Activated CD4-positive, alpha-beta T cell treated with anti-CD3 and anti-CD28 coated beads, Interleukin-2, amount 50 U/mL, for 24 hours (primary cell): ENCODE data around the gene ERBB3.

Source experiments
- DNase-seq, 2 donors: peaks; one replicate each; pipeline ENCODE4 v3.0.0-alpha.2; 2020; ENCODE audit warnings: low read depth in 1 of 2, low spot score in 1 of 2

ERBB3 gene

GRCh38 chr12:56078931-56079722 lies 838 bp upstream of the ERBB3 start:
- DNase-seq, result peak; percentile 14 to 27

GRCh38 chr12:56080556-56081138 lies 682 bp downstream of the ERBB3 start:
- no peak for DNase-seq

DNA sequence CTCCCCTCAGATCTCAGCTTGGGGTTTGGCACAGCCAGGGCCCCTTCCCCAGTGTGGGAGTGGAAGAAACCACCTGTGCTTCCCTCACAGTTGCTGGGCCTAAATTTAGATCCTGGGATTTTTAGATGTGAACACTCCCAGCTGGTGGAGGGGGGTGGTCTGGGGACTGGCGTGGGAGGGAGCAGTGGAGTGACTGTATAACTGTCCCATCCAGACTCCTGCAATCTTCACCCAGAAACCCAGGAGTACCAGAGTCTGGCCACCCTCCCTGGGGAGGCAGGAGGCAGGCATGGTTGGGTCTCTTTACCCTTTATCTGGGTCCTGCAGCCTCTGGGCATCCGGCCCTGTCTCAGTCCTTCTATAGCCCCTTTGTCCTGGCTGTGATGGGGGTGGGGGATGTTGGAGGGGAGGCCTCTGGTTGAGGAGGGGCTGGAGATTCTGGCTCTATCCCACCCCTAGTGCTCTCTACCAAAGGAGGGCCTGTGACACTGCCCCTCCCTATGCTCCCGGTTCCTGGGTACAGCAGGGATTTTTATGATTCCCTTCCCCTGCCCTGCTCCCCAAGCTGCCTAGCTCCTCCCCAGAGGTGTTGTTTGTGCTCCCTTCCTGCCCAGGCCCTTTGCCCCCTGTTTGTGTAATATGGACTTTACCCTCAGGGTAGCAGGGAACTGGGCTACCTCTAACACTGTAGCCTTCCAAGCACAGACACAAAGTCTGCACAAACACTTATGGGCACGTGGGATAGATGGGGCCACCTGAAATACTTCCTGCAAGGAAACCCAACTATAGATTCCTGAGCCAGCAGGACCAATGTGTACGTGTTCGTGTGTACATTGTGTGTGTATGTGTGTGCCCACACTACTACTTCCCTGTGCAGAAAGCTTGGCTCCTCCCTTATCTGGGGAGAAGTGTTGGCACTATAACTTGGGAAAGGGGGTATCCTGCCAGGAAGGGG lies 1.7 kb downstream of the ERBB3 start:
- DNase-seq, result no peak

GRCh38 chr12:56082382-56082781 lies 2.4 kb downstream of the ERBB3 start:
- DNase-seq, result no peak

DNA sequence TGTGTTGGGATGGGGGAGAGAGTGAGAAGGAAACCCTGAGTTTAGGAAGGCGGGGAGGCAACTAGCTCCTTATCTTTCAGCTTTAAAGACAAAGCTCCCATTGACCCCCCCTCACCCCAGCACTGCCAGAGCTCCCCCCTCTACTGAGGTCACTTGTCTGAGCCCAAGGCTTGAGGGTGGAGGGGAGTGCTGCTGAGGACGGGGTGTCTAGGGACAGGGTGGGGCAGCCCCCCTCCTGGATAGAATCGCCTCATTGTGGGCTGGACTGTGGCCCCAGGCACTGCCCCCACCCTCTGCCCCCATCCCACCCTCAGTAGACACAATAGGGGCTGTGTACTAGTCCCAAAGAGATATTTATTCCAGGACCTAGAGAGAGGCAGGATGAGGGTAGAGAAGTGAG lies 3.0 kb downstream of the ERBB3 start:
- no peak for DNase-seq

- no peak for DNase-seq
Measured at GRCh38 chr12:56084958-56085543, 5.1 kb downstream of the ERBB3 start.

GRCh38 chr12:56086096-56086495 lies 6.1 kb downstream of the ERBB3 start:
- DNase-seq, result no peak

- no peak for DNase-seq
Measured at GRCh38 chr12:56086608-56087007, 6.6 kb downstream of the ERBB3 start.

DNA sequence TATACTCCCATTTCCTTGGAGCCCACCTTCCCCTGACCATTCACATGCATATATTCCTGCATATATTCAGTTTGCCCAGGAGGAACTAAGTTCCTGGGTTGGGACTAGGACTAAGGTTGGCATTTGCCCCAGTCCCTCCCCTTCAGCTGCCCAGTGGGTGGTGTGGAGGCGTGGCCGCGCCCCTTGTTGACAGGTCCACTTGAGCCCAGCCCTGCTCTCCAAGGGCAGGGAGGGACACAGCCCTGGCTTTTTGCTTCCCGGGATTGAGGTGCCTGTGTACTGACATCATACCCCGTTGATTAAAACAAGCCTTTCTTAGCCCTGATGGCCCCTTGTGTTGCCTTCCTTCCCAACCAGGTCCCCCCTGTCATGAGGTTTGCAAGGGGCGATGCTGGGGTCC lies 7.3 kb downstream of the ERBB3 start:
- no peak for DNase-seq

GRCh38 chr12:56097738-56098137 lies 17.8 kb downstream of the ERBB3 start:
- DNase-seq, result no peak

DNA sequence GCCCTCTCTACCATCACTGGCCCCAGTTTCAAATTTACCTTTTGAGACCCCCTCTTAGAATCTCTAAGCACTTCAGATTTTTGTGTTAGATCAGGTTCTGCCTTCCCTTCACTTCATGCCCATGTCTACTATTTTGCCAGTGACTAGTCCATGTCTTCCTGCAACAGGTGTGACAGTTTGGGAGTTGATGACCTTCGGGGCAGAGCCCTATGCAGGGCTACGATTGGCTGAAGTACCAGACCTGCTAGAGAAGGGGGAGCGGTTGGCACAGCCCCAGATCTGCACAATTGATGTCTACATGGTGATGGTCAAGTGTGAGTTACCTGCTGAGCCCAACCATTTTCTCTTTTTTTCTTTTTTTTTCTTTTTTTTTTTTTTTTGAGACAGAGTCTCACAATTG lies 18.6 kb downstream of the ERBB3 start:
- no peak for DNase-seq

DNA sequence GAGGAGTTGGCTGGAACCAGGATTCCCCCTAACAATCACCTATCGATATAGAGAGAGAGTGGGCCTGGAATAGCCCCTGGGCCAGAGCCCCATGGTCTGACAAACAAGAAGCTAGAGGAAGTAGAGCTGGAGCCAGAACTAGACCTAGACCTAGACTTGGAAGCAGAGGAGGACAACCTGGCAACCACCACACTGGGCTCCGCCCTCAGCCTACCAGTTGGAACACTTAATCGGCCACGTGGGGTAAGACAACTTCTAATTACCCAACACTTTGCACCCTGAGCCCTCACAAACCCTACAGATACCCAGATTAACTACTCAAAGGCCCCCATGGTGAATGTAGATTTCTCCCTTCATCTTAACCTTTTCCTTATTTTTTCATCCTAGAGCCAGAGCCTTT lies 19.8 kb downstream of the ERBB3 start:
- no peak for DNase-seq

DNA sequence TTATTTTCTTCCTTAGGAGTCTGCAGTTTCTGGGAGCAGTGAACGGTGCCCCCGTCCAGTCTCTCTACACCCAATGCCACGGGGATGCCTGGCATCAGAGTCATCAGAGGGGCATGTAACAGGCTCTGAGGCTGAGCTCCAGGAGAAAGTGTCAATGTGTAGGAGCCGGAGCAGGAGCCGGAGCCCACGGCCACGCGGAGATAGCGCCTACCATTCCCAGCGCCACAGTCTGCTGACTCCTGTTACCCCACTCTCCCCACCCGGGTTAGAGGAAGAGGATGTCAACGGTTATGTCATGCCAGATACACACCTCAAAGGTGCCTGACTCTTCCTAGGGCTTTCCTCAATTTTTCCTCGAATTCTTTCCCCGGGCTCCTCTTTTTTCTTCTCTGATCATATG lies 21.1 kb downstream of the ERBB3 start:
- no peak for DNase-seq

DNA sequence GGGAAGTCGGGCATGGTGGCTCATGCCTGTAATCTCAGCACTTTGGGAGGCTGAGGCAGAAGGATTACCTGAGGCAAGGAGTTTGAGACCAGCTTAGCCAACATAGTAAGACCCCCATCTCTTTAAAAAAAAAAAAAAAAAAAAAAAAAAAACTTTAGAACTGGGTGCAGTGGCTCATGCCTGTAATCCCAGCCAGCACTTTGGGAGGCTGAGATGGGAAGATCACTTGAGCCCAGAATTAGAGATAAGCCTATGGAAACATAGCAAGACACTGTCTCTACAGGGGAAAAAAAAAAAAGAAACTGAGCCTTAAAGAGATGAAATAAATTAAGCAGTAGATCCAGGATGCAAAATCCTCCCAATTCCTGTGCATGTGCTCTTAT lies 22.7 kb downstream of the ERBB3 start:
- DNase-seq, result no peak

- no peak for DNase-seq
Measured at GRCh38 chr12:56103066-56103711, 23.2 kb downstream of the ERBB3 start.

DNA sequence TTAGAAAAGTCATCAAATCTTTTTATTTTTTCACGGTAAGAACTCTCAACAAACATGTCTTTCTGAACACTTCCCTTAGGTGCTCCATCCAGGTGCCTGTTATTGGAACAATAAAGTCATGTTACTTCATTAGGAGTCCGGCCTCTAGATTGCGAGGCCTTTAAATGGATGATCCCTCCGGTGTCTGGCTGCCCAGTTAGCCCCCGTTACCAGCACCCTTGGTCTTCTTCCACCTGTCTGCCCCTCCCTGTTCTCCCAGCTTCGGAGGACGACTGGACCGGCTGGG lies 23.8 kb downstream of the ERBB3 start:
- no peak for DNase-seq

DNA sequence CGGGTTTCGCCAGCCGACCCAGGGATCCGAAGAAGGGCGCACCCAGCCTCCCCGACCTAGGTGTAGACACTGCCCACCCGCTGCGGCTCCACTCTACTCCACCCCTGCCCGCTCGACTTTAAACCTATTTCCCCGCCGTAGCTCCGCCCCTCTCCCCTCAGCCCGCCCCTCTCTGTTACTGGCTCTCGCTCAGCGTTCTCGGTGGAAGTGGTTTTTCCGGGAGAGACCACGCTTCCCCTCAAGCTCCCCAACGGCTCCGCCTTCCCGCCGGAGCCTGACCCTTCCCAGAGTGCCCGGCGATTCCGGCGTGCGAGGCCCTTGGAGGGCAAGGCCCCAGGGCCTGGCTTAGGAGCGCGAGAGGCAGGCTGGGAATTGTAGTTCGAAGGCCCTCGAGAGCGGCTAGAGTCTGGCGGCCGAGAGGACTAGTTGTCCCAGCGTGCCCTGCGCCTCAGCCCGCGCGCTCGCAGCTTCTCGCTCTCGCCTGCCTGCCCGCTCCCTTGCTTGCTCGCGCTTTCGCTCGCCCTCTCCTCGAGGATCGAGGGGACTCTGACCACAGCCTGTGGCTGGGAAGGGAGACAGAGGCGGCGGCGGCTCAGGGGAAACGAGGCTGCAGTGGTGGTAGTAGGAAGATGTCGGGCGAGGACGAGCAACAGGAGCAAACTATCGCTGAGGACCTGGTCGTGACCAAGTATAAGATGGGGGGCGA lies 24.3 kb downstream of the ERBB3 start, which contains the start of gene PA2G4:
Gene PA2G4 (plus strand): TSS at position 451 of the 706 bp plus-strand sequence. CDS start 179 bp downstream, at position 630.
- DNase-seq, result peak; percentile 92 to 96

GRCh38 chr12:56104815-56105608 lies 25.0 kb downstream of the ERBB3 start:
- peak; percentile 23 to 25 for DNase-seq

GRCh38 chr12:56105609-56105902 lies 25.6 kb downstream of the ERBB3 start:
- no peak for DNase-seq

DNA sequence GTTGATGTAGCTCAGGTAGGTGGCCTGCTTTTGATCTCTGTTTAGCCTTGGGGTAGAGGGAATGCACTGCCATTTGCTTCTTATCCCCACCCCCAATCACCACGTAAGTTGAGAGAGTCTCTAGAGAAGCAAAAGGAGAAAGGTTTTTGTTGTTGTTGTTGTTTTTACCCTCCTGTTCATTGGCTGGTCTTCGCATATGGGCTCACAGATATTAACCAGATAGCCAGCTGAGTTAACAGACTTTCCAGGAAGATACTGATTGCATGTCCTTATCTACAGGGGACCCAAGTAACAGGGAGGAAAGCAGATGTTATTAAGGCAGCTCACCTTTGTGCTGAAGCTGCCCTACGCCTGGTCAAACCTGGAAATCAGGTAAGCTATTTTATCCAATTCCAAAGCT lies 27.3 kb downstream of the ERBB3 start:
- no peak for DNase-seq
